Stimulated activated CD8-positive, alpha-beta memory T cell treated with anti-CD3 and anti-CD28 coated beads, Interleukin-7, amount 100 ng/mL, for 1 hour (primary cell): ENCODE data around the gene FZR1.

Experiments used
- DNase-seq, 2 donors: peaks; one replicate each; pipeline ENCODE4 v3.0.0-alpha.2; 2020; ENCODE audit warnings: low read depth in 2 of 2

FZR1 gene

GRCh38 chr19:3474010-3474409 is 32.1 kb upstream of the FZR1 start:
- no peak for DNase-seq

- DNase-seq: no peak
These were observed 31.5 kb upstream of the FZR1 start for GRCh38 chr19:3474614-3475013.

- DNase-seq: no peak
These were observed 30.7 kb upstream of the FZR1 start for GRCh38 chr19:3475449-3475848.

- DNase-seq: no peak
These were observed 29.3 kb upstream of the FZR1 start for GRCh38 chr19:3476830-3477229.

- DNase-seq: no peak
These were observed 28.6 kb upstream of the FZR1 start for GRCh38 chr19:3477506-3477905.

- DNase-seq: no peak
These were observed 28.2 kb upstream of the FZR1 start for GRCh38 chr19:3477951-3478350.

- no peak for DNase-seq
These were observed 27.5 kb upstream of the FZR1 start for GRCh38 chr19:3478409-3479176.

GRCh38 chr19:3479177-3479833 is 26.8 kb upstream of the FZR1 start:
- DNase-seq: no peak

- DNase-seq: no peak
These were observed 26.3 kb upstream of the FZR1 start for GRCh38 chr19:3479834-3480215.

GRCh38 chr19:3480383-3481091 is 25.6 kb upstream of the FZR1 start, which contains the start of gene SMIM24:
TSS of gene SMIM24 (minus strand) at chr19:3480525. CDS start at chr19:3480463, 62 bp downstream.
- DNase-seq: no peak

- no peak for DNase-seq
These were observed 24.6 kb upstream of the FZR1 start for GRCh38 chr19:3481241-3482090.

GRCh38 chr19:3482507-3483225 is 23.4 kb upstream of the FZR1 start:
- DNase-seq: no peak

GRCh38 chr19:3483226-3483628 is 22.9 kb upstream of the FZR1 start, which contains the start of gene SMIM44:
TSS of gene SMIM44 (minus strand) at chr19:3483441. CDS start at chr19:3483403, 38 bp downstream.
- no peak for DNase-seq

- DNase-seq: no peak
These were observed 14.6 kb upstream of the FZR1 start for GRCh38 chr19:3491396-3492119.

- no peak for DNase-seq
These were observed 13.8 kb upstream of the FZR1 start for GRCh38 chr19:3492131-3492839.

GRCh38 chr19:3492919-3493318 is 13.2 kb upstream of the FZR1 start:
- no peak for DNase-seq

- DNase-seq: no peak
These were observed 12.5 kb upstream of the FZR1 start for GRCh38 chr19:3493651-3494050.

- no peak for DNase-seq
These were observed 12.1 kb upstream of the FZR1 start for GRCh38 chr19:3494051-3494450.

- no peak for DNase-seq
These were observed 11.6 kb upstream of the FZR1 start for GRCh38 chr19:3494559-3494958.
